GM12878 (cell line): ENCODE results near the gene LCE1D. TPM values are rescaled to one million over a fixed set of nuclear protein-coding genes. Genes with fewer than 3 reads are reported as not detected.

ENCODE experiments used
- ATAC-seq: fragments of 200-7000 bp; cut with Tn5 transposase; 3 replicates; pipeline ENCODE4 v1.9.1; 2020; ENCODE audit warnings: mild to moderate bottlenecking, moderate library complexity
- BruUV-seq: library from RNA; stranded (reverse); fragments of 400-500 nt; replicated peaks from 2 replicates; lab custom pipeline; 2021; lab: Mats Ljungman, UMichigan
- CTCF ChIA-PET: fragments of 300-600 bp; sonication (Branson Sonifier 250); formaldehyde crosslinking; extraction: SDS; loops from one replicate; lab custom pipeline; 2021; ENCODE audit warnings: inconsistent platforms; lab: Yijun Ruan, JAX
- POLR2A ChIA-PET: fragments of 350-600 bp; formaldehyde crosslinking; extraction: SDS; loops from one replicate; lab custom pipeline; 2021; ENCODE audit warnings: inconsistent platforms; lab: Charles Lee
- RAD21 ChIA-PET: fragments of 300-600 bp; sonication (Branson Sonifier 250); formaldehyde crosslinking; loops from one replicate; lab custom pipeline; 2023; ENCODE audit warnings: antibody characterized with exemption; ENCODE audit not compliant: unreplicated experiment; lab: Charles Lee
- SMC1A ChIA-PET: fragments of 300-600 bp; sonication (Branson Sonifier 250); formaldehyde crosslinking; loops from one replicate; lab custom pipeline; 2023; ENCODE audit not compliant: unreplicated experiment, uncharacterized antibody; lab: Charles Lee
- DNase-seq: peaks from one replicate; pipeline ENCODE4 v3.0.0-alpha.2; 2011; ENCODE audit warnings: low read depth, low spot score
- FAIRE-seq: peaks from 3 replicates; lab custom pipeline; 2011; peaks lifted over from hg19 to GRCh38; lab: Jason Lieb, UNC
- H2AFZ ChIP-seq: 2 replicates; pipeline ENCODE4 v1.6.0; 2011; ENCODE audit warnings: low read depth, low read length, control low read depth; ENCODE audit not compliant: control insufficient read depth
- H3K27ac ChIP-seq: 2 replicates; pipeline ENCODE4 v1.5.1; 2011; ENCODE audit warnings: control low read depth; ENCODE audit not compliant: control insufficient read depth, insufficient read depth
- H3K27me3 ChIP-seq, 2 experiments: replicated peaks in 1 of 2; 2 replicates each; pipeline versions ENCODE4 v1.6.0 to v1.6.1; 2011; ENCODE audit warnings: low read length in 1 of 2; ENCODE audit not compliant: control insufficient read depth in 2 of 2, insufficient read depth in 2 of 2
- H3K36me3 ChIP-seq, 2 experiments: 2 replicates each; pipeline ENCODE4 v1.5.1; 2011; ENCODE audit warnings: low read length in 1 of 2; ENCODE audit not compliant: control insufficient read depth in 2 of 2, insufficient read depth in 2 of 2
- H3K4me1 ChIP-seq: 2 replicates; pipeline ENCODE4 v1.6.1; 2011; ENCODE audit warnings: mild to moderate bottlenecking, low read length, moderate library complexity, mixed read lengths; ENCODE audit not compliant: control insufficient read depth, insufficient read depth
- H3K4me2 ChIP-seq: 2 replicates; pipeline ENCODE4 v1.6.0; 2011; ENCODE audit warnings: control low read depth; ENCODE audit not compliant: control insufficient read depth, insufficient read depth
- H3K4me3 ChIP-seq: fragments of 200-600 bp; sonication (generic); 2 replicates; pipeline ENCODE4 v1.5.1; 2016
- H3K79me2 ChIP-seq: 2 replicates; pipeline ENCODE4 v1.6.0; 2011; ENCODE audit warnings: low read length; ENCODE audit not compliant: control insufficient read depth, insufficient read depth
- H3K9ac ChIP-seq: 2 replicates; pipeline ENCODE4 v1.8.0; 2011; ENCODE audit warnings: low read length, control low read depth, mixed read lengths; ENCODE audit not compliant: control insufficient read depth, insufficient read depth
- H3K9me3 ChIP-seq: replicated peaks from 3 replicates; pipeline ENCODE4 v1.5.1; 2011; ENCODE audit warnings: mild to moderate bottlenecking, low read length; ENCODE audit not compliant: control insufficient read depth, insufficient read depth
- H4K20me1 ChIP-seq: 2 replicates; pipeline ENCODE4 v1.6.0; 2011; ENCODE audit not compliant: control insufficient read depth, insufficient read depth
- CEBPB ChIP-seq, 2 experiments: fragments of 150-350 bp in 1 of 2; IDR thresholded peaks; 2 replicates each; pipeline ENCODE4 v1.6.1; 2012 to 2014; ENCODE audit warnings: low read depth in 2 of 2, low read length in 2 of 2, borderline replicate concordance in 1 of 2, inconsistent platforms in 1 of 2
- ETV6 ChIP-seq, 2 experiments: fragments of 450-650 bp in 1 of 2; IDR thresholded peaks in 1 of 2; conservative IDR thresholded peaks in 1 of 2; 2 replicates each; pipeline ENCODE4 v1.6.1; 2014; ENCODE audit warnings: antibody characterized with exemption in 1 of 2, borderline replicate concordance in 1 of 2, low read depth in 1 of 2, mild to moderate bottlenecking in 1 of 2, moderate library complexity in 1 of 2
- FOS ChIP-seq: IDR thresholded peaks from 3 replicates; pipeline ENCODE4 v1.6.1; 2011; ENCODE audit warnings: borderline replicate concordance; ENCODE audit not compliant: insufficient read length; ENCODE audit errors: extremely low read depth
- FOXK2 ChIP-seq: fragments of 450-650 bp; IDR thresholded peaks from 2 replicates; pipeline ENCODE4 v1.6.1; 2017; ENCODE audit warnings: mild to moderate bottlenecking, moderate library complexity
- FOXM1 ChIP-seq: IDR thresholded peaks from 2 replicates; pipeline ENCODE4 v1.6.1; 2012; ENCODE audit warnings: low read depth, mild to moderate bottlenecking, inconsistent platforms, low read length, moderate library complexity
- IRF5 ChIP-seq: fragments of 450-650 bp; IDR thresholded peaks from 2 replicates; pipeline ENCODE4 v1.6.1; 2017; ENCODE audit warnings: borderline replicate concordance
- KDM1A ChIP-seq: fragments of 200-600 bp; sonication (generic); IDR thresholded peaks from 2 replicates; pipeline ENCODE4 v1.6.1; 2016; ENCODE audit warnings: borderline replicate concordance
- LARP7 ChIP-seq: fragments of 450-650 bp; IDR thresholded peaks from 2 replicates; pipeline ENCODE4 v1.6.1; 2017; ENCODE audit warnings: mild to moderate bottlenecking
- MEF2A ChIP-seq: IDR thresholded peaks from 2 replicates; pipeline ENCODE4 v1.6.1; 2011; ENCODE audit warnings: low read depth, mild to moderate bottlenecking, low read length, moderate library complexity; ENCODE audit not compliant: insufficient read depth
- MEF2B ChIP-seq: fragments of 450-650 bp; IDR thresholded peaks from 2 replicates; pipeline ENCODE4 v1.6.1; 2018; ENCODE audit warnings: mild to moderate bottlenecking, moderate library complexity; ENCODE audit not compliant: partially characterized antibody, poor library complexity, severe bottlenecking
- MTA2 ChIP-seq: fragments of 450-650 bp; IDR thresholded peaks from 2 replicates; pipeline ENCODE4 v1.6.1; 2016; ENCODE audit warnings: low read depth, mild to moderate bottlenecking, moderate library complexity
- MYC ChIP-seq: IDR thresholded peaks from 2 replicates; pipeline ENCODE4 v1.6.1; 2011; ENCODE audit warnings: mild to moderate bottlenecking, low read length, moderate library complexity, inconsistent platforms; ENCODE audit not compliant: insufficient read depth, insufficient replicate concordance, insufficient read length, severe bottlenecking
- NFYA ChIP-seq: IDR thresholded peaks from 2 replicates; pipeline ENCODE4 v1.6.1; 2011; ENCODE audit warnings: low read depth, mild to moderate bottlenecking, low read length, improper control_type of control experiment, borderline replicate concordance
- POLR2AphosphoS2 ChIP-seq: IDR thresholded peaks from 2 replicates; pipeline ENCODE4 v1.6.1; 2011; ENCODE audit warnings: low read depth, mild to moderate bottlenecking, low read length, improper control_type of control experiment, moderate library complexity
- POLR2AphosphoS5 ChIP-seq: IDR thresholded peaks from 2 replicates; pipeline ENCODE4 v1.6.1; 2011; ENCODE audit warnings: mild to moderate bottlenecking, low read length, inconsistent platforms
- RAD51 ChIP-seq: fragments of 450-650 bp; IDR thresholded peaks from 2 replicates; pipeline ENCODE4 v1.6.1; 2016; ENCODE audit warnings: moderate library complexity, mild to moderate bottlenecking, inconsistent platforms
- RB1 ChIP-seq: fragments of 450-650 bp; formaldehyde crosslinking; IDR thresholded peaks from 2 replicates; pipeline ENCODE4 v1.6.1; 2017; ENCODE audit warnings: mild to moderate bottlenecking, borderline replicate concordance
- SRF ChIP-seq, 2 experiments: IDR thresholded peaks; 2 replicates each; pipeline ENCODE4 v1.6.1; 2011; ENCODE audit warnings: low read depth in 2 of 2, low read length in 2 of 2, mild to moderate bottlenecking in 1 of 2, moderate library complexity in 1 of 2
- STAT1 ChIP-seq: fragments of 450-650 bp; conservative IDR thresholded peaks from 2 replicates; pipeline ENCODE4 v1.6.1; 2014; ENCODE audit warnings: antibody characterized with exemption, mild to moderate bottlenecking
- WGBS: methylation state at CpG from one replicate; pipeline ENCODE4 v1.1.6; 2016; ENCODE audit warnings: low lambda C conversion rate; ENCODE audit not compliant: insufficient replicate concordance, insufficient coverage; ENCODE audit errors: missing lambda C conversion rate; 5-methylcytosine and 5-hydroxymethylcytosine counted together
- in situ Hi-C: fragments of 300-500 bp; cut with MboI; formaldehyde crosslinking; loops from 9 replicates; pipeline ENCODE4 v1.14.3; 2018; ENCODE audit warnings: mixed read lengths
- intact Hi-C: fragments of 100-400 bp; cut with micrococcal nuclease; formaldehyde crosslinking; loops from one replicate; pipeline ENCODE4 v1.14.2; 2022; ENCODE audit not compliant: unreplicated experiment
- polyA plus RNA-seq, 11 experiments: library from polyadenylated mRNA; depleted of rRNA in 4 of 11; unstranded in 6 of 11; stranded (reverse) in 5 of 11; fragments of >200 nt; fragmentation: Nextera tagmentation in 4 of 11; fragmentation: Illumina TruSeq in 1 of 11; extraction: Ambion mirVana in 4 of 11; extraction: Trizol in 1 of 11; gene quantifications; 1 replicate in 1 of 11; 2 replicates in 10 of 11; pipeline versions ENCODE4 v1.2.1 to v1.2.3, GENCODE V29; 2011 to 2016; ENCODE audit warnings: inconsistent platforms in 2 of 11, missing spikeins in 2 of 11, low read depth in 1 of 11
- total RNA-seq, 4 experiments: library from RNA; depleted of rRNA in 3 of 4; stranded (reverse); fragments of >200 nt in 3 of 4; fragmentation: Illumina TruSeq in 1 of 4; extraction: Trizol in 1 of 4; gene quantifications; 2 replicates each; pipeline versions ENCODE4 v1.2.1 to v1.2.3, GENCODE V29; 2013 to 2021

Gene LCE1D
- total and polyA plus RNA-seq, 10 of the 15 experiments (the other 5 are each of a cell fraction or from before 2014, with no cell fraction given): not detected

- no peaks in the 10 kb centered on the region for H3K4me1 ChIP-seq
- CTCF ChIA-PET: no interaction called here
- intact Hi-C loops (no loop called here), in situ Hi-C loops (no loop called here)
- no peak within 1 kb of the TSS for H3K9ac ChIP-seq
- SMC1A ChIA-PET: interaction anchor here (0.6 kb wide), 1 partner anchor 107 kb away, joined by 3 read pairs; no protein-coding TSS in a partner anchor
- DNase-seq (no peak), FAIRE-seq (no peak), ATAC-seq (no peak)
- no peak within 1 kb of the TSS for H3K4me2 ChIP-seq
- H3K79me2 ChIP-seq: no peaks in the 10 kb centered on the region
- H3K27ac ChIP-seq: no peak within 1 kb of the TSS
- no peak within 1 kb of the TSS for H2AFZ ChIP-seq
- TF ChIP-seq KDM1A (no peak), SRF (IDR thresholded peaks at IDR 0.05; ENCODE audit: low read depth in 2 of 2, low read length in 2 of 2) (no peak), CEBPB (IDR thresholded peaks at IDR 0.05; ENCODE audit: borderline replicate concordance in 1 of 2, low read depth in 2 of 2, low read length in 2 of 2) (no peak), MTA2 (no peak), POLR2AphosphoS5 (no peak), MYC (no peak), ETV6 (conservative IDR thresholded peaks at IDR 0.05 in 1 of 2, IDR thresholded peaks at IDR 0.05 in 1 of 2; ENCODE audit: borderline replicate concordance in 1 of 2, low read depth in 1 of 2) (no peak), FOXM1 (no peak), RB1 (no peak), FOS (no peak), POLR2AphosphoS2 (no peak), STAT1 (no peak), LARP7 (no peak), RAD51 (no peak), NFYA (no peak), FOXK2 (no peak), IRF5 (no peak), MEF2B (no peak), MEF2A (no peak)
- H3K27me3 ChIP-seq: no peaks in the 10 kb centered on the region
- WGBS: 22% methylated on average over 3 of the region's 3 CpGs
- RAD21 ChIA-PET: no interaction called here
- H4K20me1 ChIP-seq: no peaks in the 10 kb centered on the region
- BruUV-seq: no TSS peak
- POLR2A ChIA-PET: no interaction called here
- H3K36me3 ChIP-seq: no peaks in the 10 kb centered on the region
- H3K9me3 ChIP-seq: no peaks in the 10 kb centered on the region
- H3K4me3 ChIP-seq: no peak within 1 kb of the TSS
Observed at GRCh38 chr1:152842556-152842955, 46.0 kb downstream of the LCE1D start, which contains the start of gene LCE6A. Gene LCE6A, plus strand, starts transcription at chr1:152842856. Its CDS starts 665 bp downstream, at chr1:152843521.
